ENCODE data around the gene RORB.

Gene RORB

DNA sequence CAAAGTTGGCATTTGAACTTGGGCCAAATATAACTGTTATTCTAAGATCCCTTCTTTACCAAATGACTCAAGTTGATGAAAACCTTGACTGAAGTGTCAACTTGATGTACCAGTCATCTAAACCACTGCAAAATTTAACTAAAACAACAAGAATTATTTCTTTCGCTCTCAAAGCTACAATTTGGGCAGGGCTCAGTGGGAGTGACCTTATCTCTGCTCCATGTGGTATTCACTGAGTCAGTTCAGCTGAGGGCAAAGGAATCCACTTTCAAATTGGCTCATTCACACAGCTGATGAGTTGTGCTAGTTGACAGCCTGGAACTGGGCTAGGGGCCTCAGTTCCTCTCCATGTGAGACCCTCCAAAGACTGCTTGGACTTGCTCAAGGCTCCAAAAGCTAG, 166.3 kb downstream of the RORB start:
- H3K36me3 ChIP-seq (ENCODE audit: control insufficient read depth, insufficient read depth, low read length, severe bottlenecking): no peaks in the 10 kb centered on the region
- no peak overlapping the region for H3K9ac ChIP-seq (ENCODE audit: low read length)
- H3K4me1 ChIP-seq (ENCODE audit: control insufficient read depth, insufficient read depth, low read length): peaks cover 12% of the 10 kb centered on the region
- H3K9me3 ChIP-seq (ENCODE audit: control insufficient read depth, low read length): no peaks in the 10 kb centered on the region
- DNase-seq (ENCODE audit: low read depth): no peak
- H3K4me3 ChIP-seq (ENCODE audit: low read length): no peak overlapping the region
- no peaks in the 10 kb centered on the region for H3K27me3 ChIP-seq (replicated peaks; ENCODE audit: control insufficient read depth, insufficient read depth, low read length)

DNA sequence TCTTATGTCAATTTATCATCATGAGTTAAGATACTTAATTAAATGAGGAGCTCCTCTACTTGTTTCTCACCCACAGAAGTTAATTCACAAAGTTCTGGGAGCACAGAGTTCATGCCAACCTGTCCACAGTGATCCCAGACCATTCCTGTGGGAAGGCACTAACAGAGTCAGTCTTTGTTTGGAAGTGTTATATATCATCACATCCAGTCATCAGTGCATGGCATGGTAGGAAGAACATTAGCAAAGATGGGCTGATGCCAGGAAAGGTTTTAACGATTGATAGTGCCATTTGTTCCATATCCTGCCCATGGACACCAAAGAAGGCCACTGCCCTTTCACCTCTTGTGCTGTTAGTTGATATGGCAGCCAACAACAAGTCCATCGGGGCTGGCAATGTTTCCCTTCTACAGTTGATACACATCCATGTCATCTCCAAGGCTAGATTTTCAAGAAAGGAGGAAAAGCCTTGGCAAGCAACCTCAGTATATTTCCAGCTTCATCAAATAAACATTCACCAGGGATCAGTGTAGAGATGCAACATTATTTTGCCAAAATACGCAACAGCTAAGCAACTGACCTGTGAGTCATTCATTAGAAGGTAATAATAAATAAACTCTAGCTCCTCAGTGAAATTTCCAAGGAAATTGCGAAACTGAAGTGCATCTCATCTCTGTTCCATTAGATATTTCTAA, 169.6 kb downstream of the RORB start:
- no peaks in the 10 kb centered on the region for H3K27me3 ChIP-seq (replicated peaks; ENCODE audit: control insufficient read depth, insufficient read depth, low read length)
- no peak overlapping the region for H3K4me3 ChIP-seq (ENCODE audit: low read length)
- H3K9me3 ChIP-seq (ENCODE audit: control insufficient read depth, low read length): no peaks in the 10 kb centered on the region
- H3K9ac ChIP-seq (ENCODE audit: low read length): no peak overlapping the region
- peaks cover 12% of the 10 kb centered on the region for H3K4me1 ChIP-seq (ENCODE audit: control insufficient read depth, insufficient read depth, low read length)
- no peaks in the 10 kb centered on the region for H3K36me3 ChIP-seq (ENCODE audit: control insufficient read depth, insufficient read depth, low read length, severe bottlenecking)
- peak; percentile 63 for DNase-seq (ENCODE audit: low read depth)

- Histone ChIP-seq H3K9me3 (ENCODE audit: control insufficient read depth, low read length) (no peaks in the 10 kb centered on the region), H3K4me1 (ENCODE audit: control insufficient read depth, insufficient read depth, low read length) (peaks cover 5% of the 10 kb centered on the region), H3K9ac (ENCODE audit: low read length) (no peak overlapping the region), H3K4me3 (ENCODE audit: low read length) (no peak overlapping the region), H3K36me3 (ENCODE audit: control insufficient read depth, insufficient read depth, low read length, severe bottlenecking) (no peaks in the 10 kb centered on the region), H3K27me3 (replicated peaks; ENCODE audit: control insufficient read depth, insufficient read depth, low read length) (no peaks in the 10 kb centered on the region)
- DNase-seq (ENCODE audit: low read depth): no peak
Observed at GRCh38 chr9:74672237-74672636, 175.1 kb downstream of the RORB start.

GRCh38 chr9:74674077-74674476, 176.9 kb downstream of the RORB start:
- no peak for DNase-seq (ENCODE audit: low read depth)
- H3K36me3 ChIP-seq (ENCODE audit: control insufficient read depth, insufficient read depth, low read length, severe bottlenecking): no peaks in the 10 kb centered on the region
- H3K9ac ChIP-seq (ENCODE audit: low read length): no peak overlapping the region
- no peak overlapping the region for H3K4me3 ChIP-seq (ENCODE audit: low read length)
- H3K4me1 ChIP-seq (ENCODE audit: control insufficient read depth, insufficient read depth, low read length): no peaks in the 10 kb centered on the region
- H3K9me3 ChIP-seq (ENCODE audit: control insufficient read depth, low read length): no peaks in the 10 kb centered on the region
- H3K27me3 ChIP-seq (replicated peaks; ENCODE audit: control insufficient read depth, insufficient read depth, low read length): no peaks in the 10 kb centered on the region

DNA sequence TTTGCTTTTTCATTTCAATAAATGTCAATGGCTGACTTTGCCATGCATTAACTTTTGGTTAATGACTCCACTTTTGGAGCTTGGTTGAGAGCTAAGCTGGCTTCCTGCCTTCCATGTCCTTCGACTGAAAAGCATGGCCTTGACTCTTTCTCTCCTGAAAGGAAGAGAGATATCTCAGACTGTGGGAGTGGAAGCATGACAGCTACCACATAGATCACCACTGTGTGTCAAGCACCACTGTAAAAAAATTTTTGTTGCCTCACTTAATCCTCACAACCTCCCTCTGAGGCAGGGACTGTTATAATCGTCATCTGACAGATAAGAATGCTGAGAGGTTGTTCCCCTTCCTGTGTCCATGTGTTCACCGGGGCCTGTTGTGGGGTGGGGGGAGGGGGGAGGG, 184.8 kb downstream of the RORB start:
- no peak overlapping the region for H3K4me3 ChIP-seq (ENCODE audit: low read length)
- no peak overlapping the region for H3K9ac ChIP-seq (ENCODE audit: low read length)
- no peaks in the 10 kb centered on the region for H3K9me3 ChIP-seq (ENCODE audit: control insufficient read depth, low read length)
- no peaks in the 10 kb centered on the region for H3K27me3 ChIP-seq (replicated peaks; ENCODE audit: control insufficient read depth, insufficient read depth, low read length)
- no peaks in the 10 kb centered on the region for H3K36me3 ChIP-seq (ENCODE audit: control insufficient read depth, insufficient read depth, low read length, severe bottlenecking)
- no peaks in the 10 kb centered on the region for H3K4me1 ChIP-seq (ENCODE audit: control insufficient read depth, insufficient read depth, low read length)
- DNase-seq (ENCODE audit: low read depth): no peak

DNA sequence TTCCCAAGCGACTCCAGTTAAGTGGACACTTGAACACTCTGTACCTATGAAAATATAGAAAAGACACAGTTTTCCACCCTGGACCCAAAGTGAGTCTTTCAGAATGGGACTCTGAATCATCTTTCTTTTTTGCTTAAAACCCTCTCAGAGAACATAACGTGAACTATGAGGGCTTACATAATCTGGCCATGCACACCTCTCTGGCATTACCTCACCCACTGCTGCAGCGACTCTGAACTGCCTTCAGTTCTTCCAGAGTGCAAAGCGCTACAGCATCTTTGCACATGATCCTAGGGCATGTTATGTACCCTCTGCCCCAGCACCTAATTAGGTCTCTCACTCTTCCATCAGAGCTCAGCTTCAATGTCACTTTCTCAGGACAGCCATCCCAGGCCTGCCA, 186.2 kb downstream of the RORB start:
- H3K9ac ChIP-seq (ENCODE audit: low read length): no peak overlapping the region
- DNase-seq (ENCODE audit: low read depth): no peak
- H3K4me3 ChIP-seq (ENCODE audit: low read length): no peak overlapping the region
- H3K27me3 ChIP-seq (replicated peaks; ENCODE audit: control insufficient read depth, insufficient read depth, low read length): no peaks in the 10 kb centered on the region
- no peaks in the 10 kb centered on the region for H3K9me3 ChIP-seq (ENCODE audit: control insufficient read depth, low read length)
- H3K4me1 ChIP-seq (ENCODE audit: control insufficient read depth, insufficient read depth, low read length): no peaks in the 10 kb centered on the region
- no peaks in the 10 kb centered on the region for H3K36me3 ChIP-seq (ENCODE audit: control insufficient read depth, insufficient read depth, low read length, severe bottlenecking)

DNA sequence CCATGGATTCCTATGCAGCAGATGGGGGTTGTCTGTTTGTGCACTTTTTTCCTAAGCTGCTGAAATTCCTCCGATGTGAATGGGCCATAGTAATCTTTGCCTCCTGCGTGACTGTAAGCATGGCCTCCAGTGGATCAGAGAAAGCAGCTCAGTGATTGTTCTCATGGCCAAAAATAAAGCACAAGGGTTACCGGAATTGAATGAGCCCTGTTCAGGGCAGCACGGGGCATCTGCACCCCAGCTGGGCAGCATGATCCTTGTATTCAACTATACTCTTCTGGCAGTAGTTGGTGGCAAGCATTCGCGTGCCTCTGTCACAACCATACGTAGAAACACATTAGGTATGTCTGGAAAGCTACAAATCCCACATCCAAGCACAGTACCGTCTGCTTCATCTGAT, 193.9 kb downstream of the RORB start:
- Histone ChIP-seq H3K4me3 (ENCODE audit: low read length) (no peak overlapping the region), H3K27me3 (replicated peaks; ENCODE audit: control insufficient read depth, insufficient read depth, low read length) (no peaks in the 10 kb centered on the region), H3K4me1 (ENCODE audit: control insufficient read depth, insufficient read depth, low read length) (no peaks in the 10 kb centered on the region), H3K36me3 (ENCODE audit: control insufficient read depth, insufficient read depth, low read length, severe bottlenecking) (no peaks in the 10 kb centered on the region), H3K9me3 (ENCODE audit: control insufficient read depth, low read length) (no peaks in the 10 kb centered on the region), H3K9ac (ENCODE audit: low read length) (no peak overlapping the region)
- no peak for DNase-seq (ENCODE audit: low read depth)

- DNase-seq (ENCODE audit: low read depth): no peak
- Histone ChIP-seq H3K36me3 (ENCODE audit: control insufficient read depth, insufficient read depth, low read length, severe bottlenecking) (no peaks in the 10 kb centered on the region), H3K9ac (ENCODE audit: low read length) (no peak overlapping the region), H3K4me1 (ENCODE audit: control insufficient read depth, insufficient read depth, low read length) (no peaks in the 10 kb centered on the region), H3K9me3 (ENCODE audit: control insufficient read depth, low read length) (no peaks in the 10 kb centered on the region), H3K4me3 (ENCODE audit: low read length) (no peak overlapping the region), H3K27me3 (replicated peaks; ENCODE audit: control insufficient read depth, insufficient read depth, low read length) (no peaks in the 10 kb centered on the region)
Observed at GRCh38 chr9:74696520-74696919, 199.4 kb downstream of the RORB start.

DNA sequence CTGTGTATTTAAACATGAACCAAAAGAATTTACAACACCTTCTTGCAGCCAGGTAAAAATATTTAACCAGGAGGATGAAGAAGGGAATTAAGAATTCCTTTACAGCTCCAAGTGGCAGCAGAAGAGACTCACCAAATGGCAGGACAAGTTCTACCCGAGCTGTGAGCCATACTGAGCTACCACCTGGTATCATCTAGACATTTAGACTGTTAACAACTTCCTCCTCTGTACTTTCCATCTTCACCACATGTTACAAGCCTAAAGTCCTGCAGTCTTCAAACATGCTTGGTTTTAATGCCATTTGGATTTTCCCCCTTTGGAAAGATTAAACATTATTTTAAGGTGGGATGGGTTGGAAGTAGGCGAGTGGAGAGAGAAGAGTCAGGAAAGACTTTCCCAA, 200.4 kb downstream of the RORB start:
- Histone ChIP-seq H3K9me3 (ENCODE audit: control insufficient read depth, low read length) (no peaks in the 10 kb centered on the region), H3K27me3 (replicated peaks; ENCODE audit: control insufficient read depth, insufficient read depth, low read length) (no peaks in the 10 kb centered on the region), H3K36me3 (ENCODE audit: control insufficient read depth, insufficient read depth, low read length, severe bottlenecking) (no peaks in the 10 kb centered on the region), H3K4me3 (ENCODE audit: low read length) (no peak overlapping the region), H3K4me1 (ENCODE audit: control insufficient read depth, insufficient read depth, low read length) (no peaks in the 10 kb centered on the region), H3K9ac (ENCODE audit: low read length) (no peak overlapping the region)
- no peak for DNase-seq (ENCODE audit: low read depth)

- no peaks in the 10 kb centered on the region for H3K4me1 ChIP-seq (ENCODE audit: control insufficient read depth, insufficient read depth, low read length)
- no peak for DNase-seq (ENCODE audit: low read depth)
- H3K36me3 ChIP-seq (ENCODE audit: control insufficient read depth, insufficient read depth, low read length, severe bottlenecking): no peaks in the 10 kb centered on the region
- H3K9ac ChIP-seq (ENCODE audit: low read length): no peak overlapping the region
- H3K4me3 ChIP-seq (ENCODE audit: low read length): no peak overlapping the region
- H3K27me3 ChIP-seq (replicated peaks; ENCODE audit: control insufficient read depth, insufficient read depth, low read length): peaks cover 5% of the 10 kb centered on the region
- H3K9me3 ChIP-seq (ENCODE audit: control insufficient read depth, low read length): no peaks in the 10 kb centered on the region
Observed at GRCh38 chr9:74711341-74711740, 214.2 kb downstream of the RORB start.

DNA sequence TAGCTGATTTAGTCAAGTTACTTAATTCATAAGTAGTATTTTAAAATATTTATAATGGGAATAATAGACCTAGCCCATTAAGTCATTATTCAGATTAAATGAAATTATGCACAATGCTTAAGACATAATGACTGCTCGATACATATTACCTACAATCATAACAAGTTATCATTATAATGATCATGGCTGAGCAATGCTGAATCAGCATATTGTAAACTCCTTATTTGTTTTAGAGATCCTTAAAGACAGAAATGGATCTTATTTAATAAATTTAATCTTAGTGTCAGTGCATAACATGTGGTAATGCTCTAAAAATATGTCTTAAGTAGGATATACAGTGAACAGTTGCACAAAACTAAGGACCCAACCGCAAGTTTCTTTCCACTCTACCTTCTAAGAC, 221.6 kb downstream of the RORB start:
- Histone ChIP-seq H3K36me3 (ENCODE audit: control insufficient read depth, insufficient read depth, low read length, severe bottlenecking) (no peaks in the 10 kb centered on the region), H3K27me3 (replicated peaks; ENCODE audit: control insufficient read depth, insufficient read depth, low read length) (peaks cover 7% of the 10 kb centered on the region), H3K9ac (ENCODE audit: low read length) (no peak overlapping the region), H3K4me1 (ENCODE audit: control insufficient read depth, insufficient read depth, low read length) (no peaks in the 10 kb centered on the region), H3K9me3 (ENCODE audit: control insufficient read depth, low read length) (no peaks in the 10 kb centered on the region), H3K4me3 (ENCODE audit: low read length) (no peak overlapping the region)
- DNase-seq (ENCODE audit: low read depth): no peak

- Histone ChIP-seq H3K36me3 (ENCODE audit: control insufficient read depth, insufficient read depth, low read length, severe bottlenecking) (no peaks in the 10 kb centered on the region), H3K9me3 (ENCODE audit: control insufficient read depth, low read length) (no peaks in the 10 kb centered on the region), H3K4me1 (ENCODE audit: control insufficient read depth, insufficient read depth, low read length) (no peaks in the 10 kb centered on the region), H3K4me3 (ENCODE audit: low read length) (no peak overlapping the region), H3K27me3 (replicated peaks; ENCODE audit: control insufficient read depth, insufficient read depth, low read length) (peaks cover 7% of the 10 kb centered on the region), H3K9ac (ENCODE audit: low read length) (no peak overlapping the region)
- no peak for DNase-seq (ENCODE audit: low read depth)
Observed at GRCh38 chr9:74719306-74719705, 222.2 kb downstream of the RORB start.
